Ishikawa (cell line): ENCODE measurements around the gene CACNA1G.

Source experiments
- CEBPB ChIP-seq: IDR thresholded peaks from 2 replicates; pipeline ENCODE4 v1.6.1; 2012
- EP300 ChIP-seq: IDR thresholded peaks from 2 replicates; pipeline ENCODE4 v1.6.1; 2012; ENCODE audit warnings: borderline replicate concordance
- NFIC ChIP-seq: IDR thresholded peaks from 2 replicates; pipeline ENCODE4 v1.6.1; 2012
- REST ChIP-seq: IDR thresholded peaks from 2 replicates; pipeline ENCODE4 v1.6.1; 2012; ENCODE audit warnings: low read depth, mild to moderate bottlenecking
- TAF1 ChIP-seq: IDR thresholded peaks from 2 replicates; pipeline ENCODE4 v1.6.1; 2012; ENCODE audit warnings: low read depth, mild to moderate bottlenecking
- TCF12 ChIP-seq: IDR thresholded peaks from 2 replicates; pipeline ENCODE4 v1.6.1; 2012; ENCODE audit warnings: low read depth
- USF1 ChIP-seq: IDR thresholded peaks from 2 replicates; pipeline ENCODE4 v1.6.1; 2012

- TF ChIP-seq TCF12 (no peak), CEBPB (no peak), USF1 (no peak), REST (no peak), TAF1 (no peak), NFIC (no peak), EP300 (no peak)
Observed at GRCh38 chr17:50633683-50634082, 73.2 kb downstream of the CACNA1G start.
